ENCODE data around the gene SPATA32. TPM values are rescaled to one million over a fixed set of nuclear protein-coding genes. Genes with fewer than 3 reads are reported as not detected.

SPATA32 gene
- total RNA-seq, 2 donors from 2014 or later: not detected

DNA sequence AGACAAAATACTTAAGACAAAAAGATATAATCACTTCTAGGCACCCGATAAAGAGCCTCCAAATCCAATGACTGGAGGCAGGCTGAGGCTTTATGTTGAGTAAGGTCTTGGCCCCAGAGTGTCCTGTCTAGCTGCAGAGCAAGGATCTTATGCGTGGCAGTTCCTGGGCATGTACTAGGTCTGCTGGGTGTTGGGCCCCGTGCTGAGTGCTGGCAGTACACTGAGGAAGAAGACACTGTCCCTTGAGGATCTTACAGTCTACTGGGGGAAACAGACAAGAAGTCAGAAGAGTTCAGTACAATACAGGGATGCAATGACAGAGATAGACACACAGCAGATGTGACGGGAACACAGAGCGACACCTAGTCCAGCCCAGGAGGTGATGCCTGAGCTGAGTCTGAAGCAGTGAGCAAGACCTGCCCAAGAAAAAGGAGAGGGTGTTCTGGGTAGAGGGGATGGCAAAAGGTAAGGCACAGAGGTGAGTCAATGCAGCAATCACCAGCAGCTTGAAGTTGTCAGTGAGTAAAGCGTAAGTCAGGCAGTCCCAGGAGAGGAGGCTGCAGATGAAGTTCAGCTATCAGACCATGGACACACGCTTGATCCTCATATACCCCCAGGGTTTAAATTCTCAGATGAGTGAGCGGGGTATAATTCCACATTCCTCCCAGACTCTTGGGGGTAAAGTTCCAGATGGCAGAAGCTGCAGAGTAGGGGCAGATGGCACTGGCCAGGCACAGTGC, 36.8 kb upstream of the SPATA32 start:
- no peak for DNase-seq
- peaks cover 36% of the 10 kb centered on the region for H3K4me1 ChIP-seq
- no peak overlapping the region for H3K27ac ChIP-seq
- no peak overlapping the region for H3K4me3 ChIP-seq
- no peaks in the 10 kb centered on the region for H3K27me3 ChIP-seq
- peak overlapping the region in 1 of 2 donors; percentile 14 for H3K9ac ChIP-seq (ENCODE audit: low read depth in 2 of 2, low read length in 2 of 2)
- H3K36me3 ChIP-seq: no peaks in the 10 kb centered on the region
- intact Hi-C loops (cut with DNase I): no loop called here
- no peaks in the 10 kb centered on the region for H3K9me3 ChIP-seq
- TF ChIP-seq, protein P1, sequence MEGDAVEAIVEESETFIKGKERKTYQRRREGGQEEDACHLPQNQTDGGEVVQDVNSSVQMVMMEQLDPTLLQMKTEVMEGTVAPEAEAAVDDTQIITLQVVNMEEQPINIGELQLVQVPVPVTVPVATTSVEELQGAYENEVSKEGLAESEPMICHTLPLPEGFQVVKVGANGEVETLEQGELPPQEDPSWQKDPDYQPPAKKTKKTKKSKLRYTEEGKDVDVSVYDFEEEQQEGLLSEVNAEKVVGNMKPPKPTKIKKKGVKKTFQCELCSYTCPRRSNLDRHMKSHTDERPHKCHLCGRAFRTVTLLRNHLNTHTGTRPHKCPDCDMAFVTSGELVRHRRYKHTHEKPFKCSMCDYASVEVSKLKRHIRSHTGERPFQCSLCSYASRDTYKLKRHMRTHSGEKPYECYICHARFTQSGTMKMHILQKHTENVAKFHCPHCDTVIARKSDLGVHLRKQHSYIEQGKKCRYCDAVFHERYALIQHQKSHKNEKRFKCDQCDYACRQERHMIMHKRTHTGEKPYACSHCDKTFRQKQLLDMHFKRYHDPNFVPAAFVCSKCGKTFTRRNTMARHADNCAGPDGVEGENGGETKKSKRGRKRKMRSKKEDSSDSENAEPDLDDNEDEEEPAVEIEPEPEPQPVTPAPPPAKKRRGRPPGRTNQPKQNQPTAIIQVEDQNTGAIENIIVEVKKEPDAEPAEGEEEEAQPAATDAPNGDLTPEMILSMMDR (IDR thresholded peaks at IDR 0.05): no peak

DNA sequence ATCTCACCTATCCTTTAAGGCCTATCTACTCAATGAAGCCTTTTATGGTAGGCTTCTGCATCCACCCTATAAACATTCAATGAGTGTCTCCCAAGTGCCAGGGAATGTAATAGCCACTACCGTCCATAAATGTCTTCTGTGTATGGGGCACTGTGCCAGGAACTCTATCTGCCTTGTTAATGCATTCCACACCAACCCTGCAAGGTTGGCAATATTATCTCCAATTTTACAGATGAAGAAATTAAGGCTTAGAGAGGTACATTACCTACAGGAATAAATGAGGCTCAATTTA, 34.9 kb upstream of the SPATA32 start:
- DNase-seq: peak; percentile 79
- no peaks in the 10 kb centered on the region for H3K27me3 ChIP-seq
- no peak overlapping the region for H3K4me3 ChIP-seq
- H3K36me3 ChIP-seq: no peaks in the 10 kb centered on the region
- no peaks in the 10 kb centered on the region for H3K9me3 ChIP-seq
- intact Hi-C loops (cut with DNase I): no loop called here
- H3K9ac ChIP-seq (ENCODE audit: low read depth in 2 of 2, low read length in 2 of 2): no peak overlapping the region
- TF ChIP-seq, protein P1 (IDR thresholded peaks at IDR 0.05): no peak
- peaks cover 46% of the 10 kb centered on the region for H3K4me1 ChIP-seq
- H3K27ac ChIP-seq: peak overlapping the region; percentile 80

DNA sequence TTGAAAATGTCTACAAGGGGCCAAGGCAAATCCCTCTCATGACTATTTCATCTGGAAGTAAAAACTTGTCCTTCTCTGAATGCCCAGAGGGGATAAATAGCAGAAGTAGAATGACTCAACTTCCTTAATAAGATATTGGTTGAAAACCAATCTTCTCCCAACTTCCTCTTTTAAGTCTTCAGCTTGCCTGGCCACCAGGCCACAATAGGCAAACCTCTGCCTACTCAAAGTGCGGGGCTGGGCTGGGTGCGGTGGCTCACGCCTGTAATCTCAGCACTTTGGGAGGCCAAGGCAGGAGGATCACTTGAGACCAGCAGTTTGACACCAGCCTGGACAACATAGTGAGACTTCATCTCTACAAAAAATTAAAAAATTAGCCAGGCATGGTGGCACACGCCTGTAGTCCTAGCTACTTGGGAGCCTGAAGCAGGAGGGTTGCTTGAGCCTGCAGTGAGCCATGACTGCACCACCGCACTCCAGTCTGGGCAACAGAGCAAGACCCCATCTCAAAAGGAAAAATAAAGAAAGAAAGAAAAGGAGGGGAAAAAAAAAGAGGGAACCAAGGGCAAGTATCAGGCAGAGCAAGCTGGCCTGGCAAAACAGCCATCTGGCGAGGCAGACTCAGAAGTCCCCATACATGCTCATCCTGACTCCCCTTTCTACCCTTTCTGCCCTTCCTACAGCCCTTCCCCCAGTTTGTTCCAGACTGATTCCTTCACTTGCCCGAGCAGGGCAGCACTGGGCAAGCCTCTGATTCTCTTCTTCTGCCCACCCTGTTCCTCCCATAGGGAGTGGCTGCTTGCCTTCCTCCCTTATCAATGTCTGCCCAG, 34.3 kb upstream of the SPATA32 start:
- Histone ChIP-seq H3K27me3 (no peaks in the 10 kb centered on the region), H3K27ac (peak overlapping the region; percentile 80), H3K36me3 (no peaks in the 10 kb centered on the region), H3K9me3 (no peaks in the 10 kb centered on the region), H3K4me1 (peaks cover 46% of the 10 kb centered on the region), H3K4me3 (no peak overlapping the region), H3K9ac (ENCODE audit: low read depth in 2 of 2, low read length in 2 of 2) (peak overlapping the region in 1 of 2 donors; percentile 48)
- no peak for DNase-seq
- intact Hi-C loops (cut with DNase I): no loop called here
- TF ChIP-seq, protein P1 (IDR thresholded peaks at IDR 0.05): no peak

DNA sequence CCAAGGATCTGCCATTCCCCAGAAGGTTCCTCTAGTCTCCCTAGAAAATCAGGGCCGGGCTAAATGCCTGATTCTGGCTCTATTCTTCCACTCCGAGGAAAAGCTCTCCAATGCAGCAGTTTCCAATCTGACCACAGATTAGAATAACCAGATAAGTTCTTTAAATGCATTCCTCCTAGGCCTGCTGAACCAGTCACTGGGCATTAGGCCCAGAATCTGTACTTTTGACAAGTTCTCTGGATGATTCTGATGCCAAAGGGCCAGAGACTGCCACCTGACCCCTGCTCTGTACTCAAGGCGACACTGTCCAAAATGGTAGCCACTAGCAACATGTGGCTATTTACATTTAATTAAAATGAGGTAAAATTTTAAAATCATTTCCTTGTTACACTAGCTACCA, 32.6 kb upstream of the SPATA32 start:
- H3K27me3 ChIP-seq: no peaks in the 10 kb centered on the region
- no peaks in the 10 kb centered on the region for H3K9me3 ChIP-seq
- TF ChIP-seq, protein P1 (IDR thresholded peaks at IDR 0.05): no peak
- intact Hi-C loops (cut with DNase I): no loop called here
- H3K27ac ChIP-seq: peak overlapping the region; percentile 29
- no peak overlapping the region for H3K9ac ChIP-seq (ENCODE audit: low read depth in 2 of 2, low read length in 2 of 2)
- no peak overlapping the region for H3K4me3 ChIP-seq
- no peaks in the 10 kb centered on the region for H3K36me3 ChIP-seq
- H3K4me1 ChIP-seq: peaks cover 46% of the 10 kb centered on the region
- no peak for DNase-seq

DNA sequence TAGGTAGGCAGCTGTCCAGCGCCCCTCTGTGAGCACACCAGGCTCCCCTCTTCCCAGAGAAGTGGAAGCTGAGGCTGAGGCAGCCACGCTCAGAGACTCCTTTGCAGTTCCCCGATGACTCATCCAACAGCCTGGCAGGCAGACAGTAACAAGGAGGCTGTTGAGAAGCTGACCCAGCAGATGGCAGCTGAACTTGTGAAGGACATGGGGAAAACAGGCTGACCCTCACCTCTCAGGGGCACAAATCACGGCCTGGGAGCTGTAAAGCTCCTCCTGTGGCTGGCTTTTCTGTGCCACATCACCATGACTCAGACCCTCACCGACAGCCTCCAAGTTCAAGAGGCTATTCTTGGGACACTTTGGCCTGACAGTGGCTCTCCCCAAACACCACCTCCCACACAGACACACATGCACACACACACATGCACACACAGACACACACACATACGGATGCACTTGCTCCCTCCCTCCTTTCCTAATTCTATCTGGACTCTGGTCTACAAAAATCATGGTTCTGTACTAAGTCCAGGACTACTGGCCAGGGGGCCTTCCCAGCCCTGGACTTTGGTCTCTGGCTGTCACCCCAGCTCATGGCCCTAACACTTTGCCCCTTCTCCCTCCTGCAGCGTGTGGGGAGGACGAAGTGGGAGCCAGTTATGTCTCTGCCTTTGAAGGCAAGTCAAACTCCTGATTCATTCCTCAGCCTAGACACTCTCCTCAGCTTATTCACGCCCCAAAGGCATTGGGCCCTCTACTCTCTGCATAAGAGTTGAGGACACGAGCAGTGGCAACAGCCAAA, 31.7 kb upstream of the SPATA32 start:
- TF ChIP-seq, protein P1 (IDR thresholded peaks at IDR 0.05): no peak
- Histone ChIP-seq H3K36me3 (peaks cover 8% of the 10 kb centered on the region), H3K4me1 (peaks cover 46% of the 10 kb centered on the region), H3K27me3 (no peaks in the 10 kb centered on the region), H3K9ac (ENCODE audit: low read depth in 2 of 2, low read length in 2 of 2) (peak overlapping the region in 1 of 2 donors; percentile 4), H3K27ac (peak overlapping the region; percentile 29), H3K4me3 (no peak overlapping the region), H3K9me3 (no peaks in the 10 kb centered on the region)
- intact Hi-C loops (cut with DNase I): no loop called here
- peak; percentile 79 for DNase-seq
